K562 (cell line): ENCODE data around the gene SMCO1. TPM values are rescaled to one million over a fixed set of nuclear protein-coding genes. Genes with fewer than 3 reads are reported as not detected.
"Not testable (repeated sequence)": the region's sequence is repeated elsewhere in the genome, so short reads cannot be mapped to it uniquely, and the experiment has no call there.

Experiments
- BHLHE40 ChIP-seq: IDR thresholded peaks from 2 replicates; pipeline ENCODE4 v1.6.1; 2011; ENCODE audit warnings: low read length, improper control_type of control experiment
- C11orf30 ChIP-seq: fragments of 450-650 bp; IDR thresholded peaks from 2 replicates; pipeline ENCODE4 v1.6.1; 2016; ENCODE audit warnings: low read depth, mild to moderate bottlenecking
- CBFA2T3 ChIP-seq: fragments of 450-650 bp; IDR thresholded peaks from 2 replicates; pipeline ENCODE4 v1.6.1; 2017
- ETV1 ChIP-seq: fragments of 450-650 bp; conservative IDR thresholded peaks from 2 replicates; pipeline ENCODE4 v1.6.1; 2016; ENCODE audit warnings: missing genetic modification characterization, control low read depth, low read depth, missing compliant biosample characterization
- FOSL1 ChIP-seq: fragments of 200-800 bp; sonication (Bioruptor generic); conservative IDR thresholded peaks from 2 replicates; pipeline ENCODE4 v1.6.1; 2016; ENCODE audit warnings: missing genetic modification characterization, missing compliant biosample characterization
- FOXK2 ChIP-seq, 2 experiments: fragments of 450-650 bp; IDR thresholded peaks in 1 of 2; conservative IDR thresholded peaks in 1 of 2; 2 replicates each; pipeline ENCODE4 v1.6.1; 2016; ENCODE audit warnings: low read depth in 2 of 2, mild to moderate bottlenecking in 1 of 2
- MLLT1 ChIP-seq, 2 experiments: fragments of 450-650 bp; IDR thresholded peaks; 2 replicates each; pipeline ENCODE4 v1.6.1; 2016
- NR4A1 ChIP-seq, 2 experiments: fragments of 250-450 bp in 1 of 2; fragments of 450-650 bp in 1 of 2; sonication (Bioruptor Pico) in 1 of 2; IDR thresholded peaks; 2 replicates each; pipeline versions ENCODE4 v1.4.0 to v1.6.1; 2016 to 2020; ENCODE audit warnings: mild to moderate bottlenecking in 2 of 2, missing compliant biosample characterization in 1 of 2, missing genetic modification characterization in 1 of 2, moderate library complexity in 1 of 2
- PHB2 ChIP-seq: fragments of 450-650 bp; IDR thresholded peaks from 2 replicates; pipeline ENCODE4 v1.6.1; 2017; ENCODE audit warnings: low read depth
- RNF2 ChIP-seq: sonication (generic); IDR thresholded peaks from 2 replicates; pipeline ENCODE4 v1.6.1; 2016
- SMAD4 ChIP-seq: fragments of 250-450 bp; sonication (Bioruptor Pico); conservative IDR thresholded peaks from 2 replicates; pipeline ENCODE4 v1.8.0; 2021; ENCODE audit warnings: inconsistent platforms, mild to moderate bottlenecking, moderate library complexity
- TAL1 ChIP-seq: fragments of 450-650 bp; IDR thresholded peaks from 2 replicates; pipeline ENCODE4 v1.6.1; 2016; ENCODE audit warnings: mild to moderate bottlenecking
- ZBED1 ChIP-seq: IDR thresholded peaks from 2 replicates; pipeline ENCODE4 v1.6.1; 2014
- ZBTB11 ChIP-seq, 3 experiments: fragments of 200-800 bp in 1 of 3; fragments of 250-450 bp in 1 of 3; fragments of 450-650 bp in 1 of 3; sonication (Bioruptor Pico) in 1 of 3; sonication (Bioruptor generic) in 1 of 3; formaldehyde crosslinking in 1 of 3; IDR thresholded peaks; 2 replicates each; pipeline versions ENCODE4 v1.6.1 to v1.8.0; 2016 to 2022; ENCODE audit warnings: mild to moderate bottlenecking in 2 of 3, missing genetic modification characterization in 2 of 3, missing compliant biosample characterization in 1 of 3, moderate library complexity in 1 of 3
- ZKSCAN1 ChIP-seq: fragments of 150-350 bp; IDR thresholded peaks from 2 replicates; pipeline ENCODE4 v1.6.1; 2016; ENCODE audit warnings: low read depth, low read length
- ZKSCAN8 ChIP-seq: fragments of 200-800 bp; sonication (Bioruptor generic); IDR thresholded peaks from 2 replicates; pipeline ENCODE4 v1.6.1; 2016; ENCODE audit warnings: missing genetic modification characterization, missing compliant biosample characterization
- polyA plus RNA-seq, 8 experiments: library from polyadenylated mRNA; depleted of rRNA in 4 of 8; stranded (reverse) in 5 of 8; unstranded in 3 of 8; fragments of >200 nt; fragmentation: Nextera tagmentation in 2 of 8; fragmentation: Illumina TruSeq in 1 of 8; extraction: Ambion mirVana in 2 of 8; extraction: Trizol in 1 of 8; gene quantifications; 2 replicates each; pipeline versions ENCODE4 v1.2.1 to v1.2.3, GENCODE V29; 2011 to 2014; ENCODE audit warnings: inconsistent platforms in 1 of 8, missing spikeins in 1 of 8
- total RNA-seq, 7 experiments: library from RNA; depleted of rRNA in 6 of 7; stranded (reverse); fragments of >200 nt in 6 of 7; fragmentation: Illumina TruSeq in 2 of 7; extraction: Trizol in 2 of 7; gene quantifications; 2 replicates each; pipeline versions ENCODE4 v1.2.1 to v1.2.3, GENCODE V29; 2011 to 2021; ENCODE audit warnings: low replicate concordance in 1 of 7
- TF ChIP-seq, protein P1 (sequence below), 2 experiments: fragments of 200-800 bp in 1 of 2; sonication (Bioruptor generic) in 1 of 2; sonication (generic) in 1 of 2; formaldehyde crosslinking in 1 of 2; IDR thresholded peaks in 1 of 2; conservative IDR thresholded peaks in 1 of 2; 2 replicates each; pipeline versions ENCODE4 v1.5.0 to v1.6.1; 2016 to 2020; ENCODE audit warnings: missing compliant biosample characterization in 1 of 2, missing genetic modification characterization in 1 of 2, missing genetic modification reagents in 1 of 2
- TF ChIP-seq, protein P2 (sequence below), 2 experiments: fragments of 250-450 bp in 1 of 2; fragments of 450-650 bp in 1 of 2; sonication (Bioruptor Pico) in 1 of 2; IDR thresholded peaks; 2 replicates each; pipeline versions ENCODE4 v1.6.1 to v1.8.0; 2016 to 2021; ENCODE audit warnings: mild to moderate bottlenecking in 2 of 2, moderate library complexity in 2 of 2, missing compliant biosample characterization in 1 of 2, missing genetic modification characterization in 1 of 2
- TF ChIP-seq, protein P3 (sequence below): sonication (generic); formaldehyde crosslinking; IDR thresholded peaks from 2 replicates; pipeline ENCODE4 v1.9.0; 2022; ENCODE audit warnings: mild to moderate bottlenecking, missing genetic modification reagents

The SMCO1 gene
- total and polyA plus RNA-seq, 9 of the 15 experiments (the other 6 are each of a cell fraction or from before 2014, with no cell fraction given) = 0.05 to 0.35 (median 0.12) TPM; not detected in 5

GRCh38 chr3:196511646-196512425, 3.3 kb downstream of the SMCO1 start (continued):
- TF ChIP-seq ZBTB11 (CRISPR knock-in tag; IDR thresholded peaks at IDR 0.05) = peak in 1 of 3 experiments; percentile 67; a peak in 2 of 6 replicates
- TF ChIP-seq FOSL1 (tag) = peak; percentile 90
- TF ChIP-seq CBFA2T3 = peak; percentile 97
- peak; percentile 55; the same call in 1 of the 2 replicates for TF ChIP-seq C11orf30
- TF ChIP-seq, protein P1, sequence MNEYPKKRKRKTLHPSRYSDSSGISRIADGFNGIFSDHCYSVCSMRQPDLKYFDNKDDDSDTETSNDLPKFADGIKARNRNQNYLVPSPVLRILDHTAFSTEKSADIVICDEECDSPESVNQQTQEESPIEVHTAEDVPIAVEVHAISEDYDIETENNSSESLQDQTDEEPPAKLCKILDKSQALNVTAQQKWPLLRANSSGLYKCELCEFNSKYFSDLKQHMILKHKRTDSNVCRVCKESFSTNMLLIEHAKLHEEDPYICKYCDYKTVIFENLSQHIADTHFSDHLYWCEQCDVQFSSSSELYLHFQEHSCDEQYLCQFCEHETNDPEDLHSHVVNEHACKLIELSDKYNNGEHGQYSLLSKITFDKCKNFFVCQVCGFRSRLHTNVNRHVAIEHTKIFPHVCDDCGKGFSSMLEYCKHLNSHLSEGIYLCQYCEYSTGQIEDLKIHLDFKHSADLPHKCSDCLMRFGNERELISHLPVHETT (CRISPR knock-in tag; conservative IDR thresholded peaks at IDR 0.05 in 1 of 2, IDR thresholded peaks at IDR 0.05 in 1 of 2) = peak in 1 of 2 experiments; percentile 91; a peak in 2 of 4 replicates
- peak; percentile 69; the same call in 1 of the 2 replicates for TF ChIP-seq SMAD4
- TF ChIP-seq MLLT1 (IDR thresholded peaks at IDR 0.05) = peak in 1 of 2 experiments; percentile 87; a peak in 2 of 4 replicates
- peak; percentile 49; the same call in 1 of the 2 replicates for TF ChIP-seq ZKSCAN1
- TF ChIP-seq ZBED1 = peak; percentile 95; the same call in 1 of the 2 replicates
- TF ChIP-seq TAL1 = peak; percentile 98
- peak; percentile 93 for TF ChIP-seq RNF2
- TF ChIP-seq ZKSCAN8 (CRISPR knock-in tag) = peak; percentile 84
- TF ChIP-seq PHB2 = peak; percentile 83
- peak; percentile 69 to 73 for TF ChIP-seq FOXK2 (conservative IDR thresholded peaks at IDR 0.05 in 1 of 2, IDR thresholded peaks at IDR 0.05 in 1 of 2; ENCODE audit: low read depth in 2 of 2)
- TF ChIP-seq, protein P2, sequence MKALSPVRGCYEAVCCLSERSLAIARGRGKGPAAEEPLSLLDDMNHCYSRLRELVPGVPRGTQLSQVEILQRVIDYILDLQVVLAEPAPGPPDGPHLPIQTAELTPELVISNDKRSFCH (CRISPR knock-in tag; IDR thresholded peaks at IDR 0.05) = not testable (repeated sequence)
- TF ChIP-seq, protein P2 (tag; IDR thresholded peaks at IDR 0.05) = 0 out of 2 replicates have a peak, but pooled peaks have one; percentile 52
- not testable (repeated sequence) for TF ChIP-seq NR4A1 (CRISPR knock-in tag; IDR thresholded peaks at IDR 0.05)
- TF ChIP-seq NR4A1 (tag; IDR thresholded peaks at IDR 0.05) = peak; percentile 83
- peak; percentile 60 for TF ChIP-seq ETV1 (tag)
- TF ChIP-seq BHLHE40 = peak; percentile 61
- TF ChIP-seq, protein P3, sequence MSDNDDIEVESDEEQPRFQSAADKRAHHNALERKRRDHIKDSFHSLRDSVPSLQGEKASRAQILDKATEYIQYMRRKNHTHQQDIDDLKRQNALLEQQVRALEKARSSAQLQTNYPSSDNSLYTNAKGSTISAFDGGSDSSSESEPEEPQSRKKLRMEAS (CRISPR knock-in tag) = peak; percentile 47; the same call in 1 of the 2 replicates
